ENCODE measurements around the gene NRCAM. TPM values are rescaled to one million over a fixed set of nuclear protein-coding genes. Genes with fewer than 3 reads are reported as not detected.

The NRCAM gene
- polyA plus RNA-seq, 1 donor = 11.8 TPM

- Histone ChIP-seq H3K27me3 (ENCODE audit: control insufficient read depth, insufficient read depth, low read length) (no peaks in the 10 kb centered on the region), H3K36me3 (ENCODE audit: control insufficient read depth, insufficient read depth, low read length) (no peaks in the 10 kb centered on the region), H3K27ac (ENCODE audit: low read length) (no peak overlapping the region), H3K9me3 (ENCODE audit: control insufficient read depth, low read depth, low read length) (no peaks in the 10 kb centered on the region), H3K4me1 (ENCODE audit: control insufficient read depth, insufficient read depth, low read length) (peaks cover 8% of the 10 kb centered on the region), H3K4me3 (ENCODE audit: low read length) (no peak overlapping the region)
- no peak for DNase-seq
- 90% methylated on average over 2 of the region's 5 CpGs for WGBS (ENCODE audit: insufficient coverage, low lambda C conversion rate)
Observed at GRCh38 chr7:108149119-108149518, 307.1 kb downstream of the NRCAM start.

- 8% methylated on average over 4 of the region's 6 CpGs for WGBS (ENCODE audit: insufficient coverage, low lambda C conversion rate)
- DNase-seq = peak; percentile 31 to 61
Observed at GRCh38 chr7:108147031-108147563, 309.1 kb downstream of the NRCAM start.

GRCh38 chr7:108146070-108146842, 310.0 kb downstream of the NRCAM start:
- H3K36me3 ChIP-seq (ENCODE audit: control insufficient read depth, insufficient read depth, low read length) = no peaks in the 10 kb centered on the region

More at GRCh38 chr7:108147031-108147563, 309.1 kb downstream of the NRCAM start:
- no peaks in the 10 kb centered on the region for H3K27me3 ChIP-seq (ENCODE audit: control insufficient read depth, insufficient read depth, low read length)
- peaks cover 8% of the 10 kb centered on the region for H3K4me1 ChIP-seq (ENCODE audit: control insufficient read depth, insufficient read depth, low read length)
- no peak overlapping the region for H3K4me3 ChIP-seq (ENCODE audit: low read length)
- H3K27ac ChIP-seq (ENCODE audit: low read length) = no peak overlapping the region
- no peaks in the 10 kb centered on the region for H3K36me3 ChIP-seq (ENCODE audit: control insufficient read depth, insufficient read depth, low read length)
- H3K9me3 ChIP-seq (ENCODE audit: control insufficient read depth, low read depth, low read length) = no peaks in the 10 kb centered on the region

GRCh38 chr7:108145401-108145800, 310.8 kb downstream of the NRCAM start:
- Histone ChIP-seq H3K27ac (ENCODE audit: low read length) (no peak overlapping the region), H3K4me3 (ENCODE audit: low read length) (no peak overlapping the region), H3K27me3 (ENCODE audit: control insufficient read depth, insufficient read depth, low read length) (no peaks in the 10 kb centered on the region), H3K9me3 (ENCODE audit: control insufficient read depth, low read depth, low read length) (no peaks in the 10 kb centered on the region), H3K36me3 (ENCODE audit: control insufficient read depth, insufficient read depth, low read length) (no peaks in the 10 kb centered on the region), H3K4me1 (ENCODE audit: control insufficient read depth, insufficient read depth, low read length) (peaks cover 8% of the 10 kb centered on the region)
- no CpG with 5 or more reads among the region's 8 CpGs for WGBS (ENCODE audit: insufficient coverage, low lambda C conversion rate)
- DNase-seq = no peak

More at GRCh38 chr7:108146070-108146842, 310.0 kb downstream of the NRCAM start:
- Histone ChIP-seq H3K27ac (ENCODE audit: low read length) (no peak overlapping the region), H3K4me1 (ENCODE audit: control insufficient read depth, insufficient read depth, low read length) (peaks cover 8% of the 10 kb centered on the region), H3K27me3 (ENCODE audit: control insufficient read depth, insufficient read depth, low read length) (no peaks in the 10 kb centered on the region), H3K4me3 (ENCODE audit: low read length) (no peak overlapping the region), H3K9me3 (ENCODE audit: control insufficient read depth, low read depth, low read length) (no peaks in the 10 kb centered on the region)
- DNase-seq = peak; percentile 67 to 73
- WGBS (ENCODE audit: insufficient coverage, low lambda C conversion rate) = no CpG with 5 or more reads among the region's 12 CpGs

- no peak for DNase-seq
- Histone ChIP-seq H3K36me3 (ENCODE audit: control insufficient read depth, insufficient read depth, low read length) (no peaks in the 10 kb centered on the region), H3K9me3 (ENCODE audit: control insufficient read depth, low read depth, low read length) (no peaks in the 10 kb centered on the region), H3K27me3 (ENCODE audit: control insufficient read depth, insufficient read depth, low read length) (no peaks in the 10 kb centered on the region), H3K27ac (ENCODE audit: low read length) (no peak overlapping the region), H3K4me1 (ENCODE audit: control insufficient read depth, insufficient read depth, low read length) (peaks cover 8% of the 10 kb centered on the region), H3K4me3 (ENCODE audit: low read length) (no peak overlapping the region)
- 83% methylated on average over 1 of the region's 3 CpGs for WGBS (ENCODE audit: insufficient coverage, low lambda C conversion rate)
Observed at GRCh38 chr7:108144931-108145330, 311.3 kb downstream of the NRCAM start.

- Histone ChIP-seq H3K27ac (ENCODE audit: low read length) (no peak overlapping the region), H3K36me3 (ENCODE audit: control insufficient read depth, insufficient read depth, low read length) (no peaks in the 10 kb centered on the region), H3K4me3 (ENCODE audit: low read length) (no peak overlapping the region), H3K27me3 (ENCODE audit: control insufficient read depth, insufficient read depth, low read length) (no peaks in the 10 kb centered on the region), H3K9me3 (ENCODE audit: control insufficient read depth, low read depth, low read length) (no peaks in the 10 kb centered on the region), H3K4me1 (ENCODE audit: control insufficient read depth, insufficient read depth, low read length) (peaks cover 8% of the 10 kb centered on the region)
- DNase-seq = no peak
- 100% methylated on average over 2 of the region's 6 CpGs for WGBS (ENCODE audit: insufficient coverage, low lambda C conversion rate)
Observed at GRCh38 chr7:108143658-108144420, 312.4 kb downstream of the NRCAM start.

- H3K27ac ChIP-seq (ENCODE audit: low read length) = no peak overlapping the region
- no peaks in the 10 kb centered on the region for H3K36me3 ChIP-seq (ENCODE audit: control insufficient read depth, insufficient read depth, low read length)
- peaks cover 8% of the 10 kb centered on the region for H3K4me1 ChIP-seq (ENCODE audit: control insufficient read depth, insufficient read depth, low read length)
- 48% methylated on average over 4 of the region's 6 CpGs for WGBS (ENCODE audit: insufficient coverage, low lambda C conversion rate)
- peak; percentile 35 to 72 for DNase-seq
- no peaks in the 10 kb centered on the region for H3K27me3 ChIP-seq (ENCODE audit: control insufficient read depth, insufficient read depth, low read length)
- H3K9me3 ChIP-seq (ENCODE audit: control insufficient read depth, low read depth, low read length) = no peaks in the 10 kb centered on the region
- no peak overlapping the region for H3K4me3 ChIP-seq (ENCODE audit: low read length)
Observed at GRCh38 chr7:108142675-108143259, 313.5 kb downstream of the NRCAM start.

GRCh38 chr7:108142180-108142579, 314.1 kb downstream of the NRCAM start:
- WGBS (ENCODE audit: insufficient coverage, low lambda C conversion rate) = no CpG with 5 or more reads among the region's 4 CpGs
- no peaks in the 10 kb centered on the region for H3K36me3 ChIP-seq (ENCODE audit: control insufficient read depth, insufficient read depth, low read length)
- H3K27me3 ChIP-seq (ENCODE audit: control insufficient read depth, insufficient read depth, low read length) = no peaks in the 10 kb centered on the region
- H3K9me3 ChIP-seq (ENCODE audit: control insufficient read depth, low read depth, low read length) = no peaks in the 10 kb centered on the region
- no peak overlapping the region for H3K4me3 ChIP-seq (ENCODE audit: low read length)
- H3K4me1 ChIP-seq (ENCODE audit: control insufficient read depth, insufficient read depth, low read length) = peaks cover 8% of the 10 kb centered on the region
- no peak overlapping the region for H3K27ac ChIP-seq (ENCODE audit: low read length)
- no peak for DNase-seq

- DNase-seq = no peak
- no peaks in the 10 kb centered on the region for H3K27me3 ChIP-seq (ENCODE audit: control insufficient read depth, insufficient read depth, low read length)
Observed at GRCh38 chr7:108140671-108141070, 315.6 kb downstream of the NRCAM start.

GRCh38 chr7:108138911-108139310, 317.3 kb downstream of the NRCAM start:
- Histone ChIP-seq H3K4me3 (ENCODE audit: low read length) (no peak overlapping the region), H3K4me1 (ENCODE audit: control insufficient read depth, insufficient read depth, low read length) (no peaks in the 10 kb centered on the region), H3K36me3 (ENCODE audit: control insufficient read depth, insufficient read depth, low read length) (no peaks in the 10 kb centered on the region), H3K9me3 (ENCODE audit: control insufficient read depth, low read depth, low read length) (no peaks in the 10 kb centered on the region), H3K27me3 (ENCODE audit: control insufficient read depth, insufficient read depth, low read length) (no peaks in the 10 kb centered on the region), H3K27ac (ENCODE audit: low read length) (no peak overlapping the region)
- no peak for DNase-seq

More at GRCh38 chr7:108140671-108141070, 315.6 kb downstream of the NRCAM start:
- no peak overlapping the region for H3K27ac ChIP-seq (ENCODE audit: low read length)
- no peak overlapping the region for H3K4me3 ChIP-seq (ENCODE audit: low read length)
- H3K9me3 ChIP-seq (ENCODE audit: control insufficient read depth, low read depth, low read length) = no peaks in the 10 kb centered on the region
- H3K4me1 ChIP-seq (ENCODE audit: control insufficient read depth, insufficient read depth, low read length) = no peaks in the 10 kb centered on the region
- no peaks in the 10 kb centered on the region for H3K36me3 ChIP-seq (ENCODE audit: control insufficient read depth, insufficient read depth, low read length)

Data from large intestine (tissue), 3 donors.